HG02588 (cell line): ENCODE measurements around the gene NOL4L.

Source experiments
- ATAC-seq: cut with Tn5 transposase; IDR thresholded peaks from one replicate; pipeline ENCODE4 v1.9.1; 2021; ENCODE audit warnings: mild to moderate bottlenecking, moderate library complexity; ENCODE audit not compliant: unreplicated experiment

The NOL4L gene

GRCh38 chr20:32527447-32528055, 57.6 kb downstream of the NOL4L start:
- ATAC-seq, result no peak

- ATAC-seq, result no peak
These were observed 58.1 kb downstream of the NOL4L start for GRCh38 chr20:32527052-32527446.

GRCh38 chr20:32526541-32526940, 58.6 kb downstream of the NOL4L start:
- ATAC-seq, result no peak

- no peak for ATAC-seq
These were observed 59.0 kb downstream of the NOL4L start for GRCh38 chr20:32526125-32526524.

GRCh38 chr20:32524829-32525501, 60.2 kb downstream of the NOL4L start:
- no peak for ATAC-seq

DNA sequence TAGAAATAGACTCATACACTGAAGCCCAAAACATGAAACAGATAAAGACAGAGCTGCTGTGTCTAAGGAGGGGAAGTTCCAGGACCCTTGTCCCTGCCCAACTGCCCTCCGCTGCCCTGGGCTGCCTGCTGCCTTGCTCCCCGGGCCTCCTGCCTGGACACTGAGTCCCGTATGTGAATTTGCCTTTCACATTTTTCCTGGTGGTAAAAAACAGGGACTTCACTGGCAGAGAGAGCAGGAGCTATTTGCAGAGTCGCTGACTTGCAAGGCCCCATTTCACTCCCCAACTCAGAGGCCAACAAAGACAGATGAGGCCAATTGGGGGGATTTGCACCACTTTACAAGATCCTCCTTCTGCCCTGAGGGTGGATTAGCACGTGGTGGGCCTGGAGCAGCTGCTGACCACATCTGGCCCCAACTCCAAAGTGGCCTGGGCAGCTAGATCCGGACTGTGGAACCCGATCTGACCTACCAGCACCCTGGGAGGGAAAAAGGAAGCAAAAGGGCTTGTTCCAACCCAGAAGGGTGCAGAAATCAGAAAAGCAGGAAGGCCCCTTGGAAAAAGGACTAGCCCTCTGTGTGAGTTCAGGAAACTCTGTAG, 61.4 kb downstream of the NOL4L start:
- ATAC-seq, result no peak

DNA sequence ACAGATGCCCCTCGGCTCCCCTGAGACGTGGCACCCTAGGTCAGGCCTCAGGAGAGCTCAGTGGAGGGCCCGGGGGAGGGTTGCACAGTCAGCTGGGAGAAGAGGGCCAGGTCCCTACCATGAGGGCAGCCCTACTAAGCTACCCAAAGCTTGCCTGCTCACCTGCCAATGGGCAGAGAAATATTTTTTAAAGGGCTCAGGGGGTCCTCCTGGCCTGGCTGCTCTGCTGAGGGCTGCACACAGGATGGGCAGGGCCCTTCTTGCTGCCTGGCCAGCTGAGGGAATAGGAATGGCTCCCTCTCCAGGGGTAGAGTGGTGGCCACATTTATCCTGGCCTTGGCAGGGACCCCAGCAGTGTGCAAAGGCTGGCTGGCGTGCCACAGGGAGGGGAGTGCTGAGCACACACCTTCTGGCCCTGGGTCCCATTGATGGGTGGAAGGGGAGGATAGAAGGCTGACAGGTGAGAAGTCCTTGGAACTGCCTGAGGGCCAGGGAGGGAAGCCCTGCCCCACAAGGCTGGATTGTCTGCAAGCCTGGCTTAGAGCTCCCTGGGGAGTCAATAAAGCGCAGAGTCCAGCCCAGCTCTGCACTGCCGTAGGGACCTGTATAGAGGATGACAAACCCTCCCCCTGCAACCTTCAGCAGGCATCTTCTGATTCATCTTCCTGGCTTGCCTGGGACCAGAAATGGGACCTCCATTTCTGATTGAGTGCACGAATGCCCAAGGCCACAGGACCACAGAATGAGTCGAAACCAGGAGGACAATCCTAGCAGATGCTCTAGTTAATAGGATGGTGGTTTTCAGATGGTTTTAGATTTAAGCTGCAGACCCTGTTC, 62.1 kb downstream of the NOL4L start:
- no peak for ATAC-seq

DNA sequence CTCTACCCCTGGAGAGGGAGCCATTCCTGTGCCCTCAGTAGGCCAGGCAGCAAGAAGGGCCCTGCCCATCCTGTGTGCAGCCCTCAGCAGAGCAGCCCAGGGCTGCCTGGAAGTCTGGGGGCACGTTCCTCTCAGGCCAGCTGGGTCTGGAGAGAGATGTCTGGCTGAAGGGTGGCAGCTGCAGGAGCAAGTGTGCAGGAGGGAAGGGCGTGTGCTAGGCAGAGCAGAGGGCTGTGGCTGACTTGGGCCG, 62.7 kb downstream of the NOL4L start:
- no peak for ATAC-seq

GRCh38 chr20:32521780-32522525, 63.2 kb downstream of the NOL4L start:
- no peak for ATAC-seq

GRCh38 chr20:32520927-32521203, 64.3 kb downstream of the NOL4L start:
- ATAC-seq, result no peak

GRCh38 chr20:32519381-32519730, 65.8 kb downstream of the NOL4L start:
- ATAC-seq, result no peak

GRCh38 chr20:32518593-32519380, 66.3 kb downstream of the NOL4L start:
- ATAC-seq, result no peak

- ATAC-seq, result no peak
These were observed 67.1 kb downstream of the NOL4L start for GRCh38 chr20:32517914-32518592.

- ATAC-seq, result no peak
These were observed 67.6 kb downstream of the NOL4L start for GRCh38 chr20:32517518-32517873.

- no peak for ATAC-seq
These were observed 68.3 kb downstream of the NOL4L start for GRCh38 chr20:32516583-32517517.

GRCh38 chr20:32515631-32516101, 69.5 kb downstream of the NOL4L start:
- no peak for ATAC-seq

DNA sequence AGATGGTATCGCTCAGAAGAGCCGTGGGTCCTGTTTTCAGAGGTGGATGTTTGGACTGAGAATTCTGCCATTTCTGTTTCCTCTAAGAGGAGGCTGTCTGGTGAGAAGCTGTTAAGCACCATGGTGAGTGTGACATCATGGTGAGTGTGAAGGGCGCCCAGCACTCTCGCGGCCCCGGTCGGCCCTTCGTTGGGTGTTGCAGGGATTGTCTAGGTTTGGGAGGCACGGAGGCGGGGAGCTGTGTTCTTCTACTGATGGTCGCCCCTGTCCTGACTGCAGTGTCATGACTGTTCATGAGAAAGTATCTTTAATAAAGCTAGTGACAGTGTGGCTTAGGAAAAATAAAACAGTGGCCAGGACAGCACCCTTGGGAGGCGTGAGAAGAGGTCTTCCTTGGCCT, 70.4 kb downstream of the NOL4L start:
- no peak for ATAC-seq

- no peak for ATAC-seq
These were observed 71.9 kb downstream of the NOL4L start for GRCh38 chr20:32513031-32513866.
